Kidney capillary endothelial cell (primary cell): ENCODE measurements around the gene SERPINF2.
A peak's percentile ranks its signal among the peaks of the same experiment; 100 is the strongest.
"Not testable (repeated sequence)": the region's sequence is repeated elsewhere in the genome, so short reads cannot be mapped to it uniquely, and the experiment has no call there.

Experiments used
- DNase-seq: peaks from one replicate; pipeline ENCODE4 v3.0.0-alpha.2; 2018; ENCODE audit warnings: low spot score

SERPINF2 gene

GRCh38 chr17:1716076-1716911, 26.4 kb upstream of the SERPINF2 start:
- peak; percentile 99 for DNase-seq

- peak; percentile 100 for DNase-seq
These were observed 25.6 kb upstream of the SERPINF2 start for GRCh38 chr17:1716912-1717695.

- DNase-seq = no peak
These were observed 24.1 kb upstream of the SERPINF2 start for GRCh38 chr17:1718362-1719165.

GRCh38 chr17:1720856-1721386, 21.8 kb upstream of the SERPINF2 start:
- DNase-seq = no peak

GRCh38 chr17:1722022-1722421, 20.6 kb upstream of the SERPINF2 start:
- DNase-seq = not testable (repeated sequence)

- DNase-seq = no peak
These were observed 18.3 kb upstream of the SERPINF2 start, which contains the start of gene WDR81 for GRCh38 chr17:1724351-1724868. Gene WDR81 (plus strand): TSS chr17:1724704. CDS start chr17:1724960, 256 bp downstream.

- DNase-seq = no peak
These were observed 17.6 kb upstream of the SERPINF2 start for GRCh38 chr17:1724869-1725641.

- no peak for DNase-seq
These were observed 16.8 kb upstream of the SERPINF2 start for GRCh38 chr17:1725642-1726511.

GRCh38 chr17:1726626-1727257, 15.9 kb upstream of the SERPINF2 start:
- DNase-seq = no peak

- no peak for DNase-seq
These were observed 15.3 kb upstream of the SERPINF2 start for GRCh38 chr17:1727258-1727789.

GRCh38 chr17:1727876-1728630, 14.6 kb upstream of the SERPINF2 start:
- no peak for DNase-seq

GRCh38 chr17:1729966-1730325, 12.7 kb upstream of the SERPINF2 start:
- no peak for DNase-seq

GRCh38 chr17:1730326-1731193, 12.1 kb upstream of the SERPINF2 start:
- no peak for DNase-seq

GRCh38 chr17:1731194-1731506, 11.5 kb upstream of the SERPINF2 start:
- no peak for DNase-seq

GRCh38 chr17:1732241-1732832, 10.3 kb upstream of the SERPINF2 start:
- DNase-seq = no peak

- no peak for DNase-seq
These were observed 9.8 kb upstream of the SERPINF2 start for GRCh38 chr17:1732833-1733321.

GRCh38 chr17:1733759-1734158, 8.9 kb upstream of the SERPINF2 start:
- no peak for DNase-seq
